22Rv1 (cell line): ENCODE data around the gene ZSCAN9.

Experiments used
- ZFX ChIP-seq: fragments of 450-650 bp; IDR thresholded peaks from 2 replicates; pipeline ENCODE4 v1.6.1; 2017; ENCODE audit warnings: antibody characterized with exemption, borderline replicate concordance
- TF ChIP-seq, protein P1 (sequence below): fragments of 450-650 bp; IDR thresholded peaks from 2 replicates; pipeline ENCODE4 v1.5.1; 2017; ENCODE audit warnings: mild to moderate bottlenecking

DNA sequence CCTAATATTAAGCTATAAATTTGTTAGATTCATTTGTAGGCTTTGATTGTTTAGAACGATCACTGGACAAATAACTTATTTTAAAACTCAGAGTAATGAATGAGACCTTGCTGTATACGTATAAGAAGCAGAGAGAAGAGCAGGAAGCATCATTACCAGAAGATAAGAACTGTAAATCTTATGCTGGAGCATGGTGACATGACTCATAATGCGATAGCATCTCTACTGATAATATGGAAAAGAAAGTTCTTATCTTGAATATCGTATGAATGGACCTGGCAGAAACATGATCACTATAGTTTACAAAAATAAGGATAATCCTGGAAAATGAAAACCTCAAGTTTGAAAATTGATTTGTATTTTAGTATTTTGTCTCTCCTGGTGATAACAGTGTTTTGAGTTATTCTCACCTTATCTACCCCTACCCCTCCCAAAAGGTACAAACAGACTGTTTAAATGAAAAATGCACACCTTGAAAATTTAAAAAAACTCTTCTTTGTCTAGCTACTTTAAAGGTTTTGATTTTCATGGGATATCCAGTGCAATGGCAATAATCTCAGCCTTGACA is 39.8 kb downstream of the ZSCAN9 start:
- TF ChIP-seq, protein P1, sequence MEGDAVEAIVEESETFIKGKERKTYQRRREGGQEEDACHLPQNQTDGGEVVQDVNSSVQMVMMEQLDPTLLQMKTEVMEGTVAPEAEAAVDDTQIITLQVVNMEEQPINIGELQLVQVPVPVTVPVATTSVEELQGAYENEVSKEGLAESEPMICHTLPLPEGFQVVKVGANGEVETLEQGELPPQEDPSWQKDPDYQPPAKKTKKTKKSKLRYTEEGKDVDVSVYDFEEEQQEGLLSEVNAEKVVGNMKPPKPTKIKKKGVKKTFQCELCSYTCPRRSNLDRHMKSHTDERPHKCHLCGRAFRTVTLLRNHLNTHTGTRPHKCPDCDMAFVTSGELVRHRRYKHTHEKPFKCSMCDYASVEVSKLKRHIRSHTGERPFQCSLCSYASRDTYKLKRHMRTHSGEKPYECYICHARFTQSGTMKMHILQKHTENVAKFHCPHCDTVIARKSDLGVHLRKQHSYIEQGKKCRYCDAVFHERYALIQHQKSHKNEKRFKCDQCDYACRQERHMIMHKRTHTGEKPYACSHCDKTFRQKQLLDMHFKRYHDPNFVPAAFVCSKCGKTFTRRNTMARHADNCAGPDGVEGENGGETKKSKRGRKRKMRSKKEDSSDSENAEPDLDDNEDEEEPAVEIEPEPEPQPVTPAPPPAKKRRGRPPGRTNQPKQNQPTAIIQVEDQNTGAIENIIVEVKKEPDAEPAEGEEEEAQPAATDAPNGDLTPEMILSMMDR = no peak
- TF ChIP-seq ZFX = no peak
